ENCODE measurements around the gene NVL.

DNA sequence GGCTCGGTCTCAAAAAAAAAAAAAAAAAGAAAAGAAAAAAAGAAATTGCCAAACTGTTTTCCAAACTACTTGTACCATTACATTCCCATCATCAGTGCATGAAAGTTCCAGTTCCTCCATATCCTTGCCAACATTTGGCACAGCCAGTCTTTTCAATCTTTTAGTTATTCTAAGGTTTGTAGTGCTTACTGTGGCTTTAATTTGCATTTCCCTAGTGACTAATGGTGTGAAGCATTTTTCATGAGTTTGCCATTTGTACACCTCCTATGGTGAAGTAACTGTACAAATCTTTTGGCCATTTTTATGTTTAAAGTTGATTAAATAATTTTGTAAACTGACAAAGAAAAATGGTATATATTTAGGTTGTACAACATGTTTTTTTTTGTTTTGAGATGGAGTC, 76.3 kb downstream of the NVL start:
- TF ChIP-seq, protein P1, sequence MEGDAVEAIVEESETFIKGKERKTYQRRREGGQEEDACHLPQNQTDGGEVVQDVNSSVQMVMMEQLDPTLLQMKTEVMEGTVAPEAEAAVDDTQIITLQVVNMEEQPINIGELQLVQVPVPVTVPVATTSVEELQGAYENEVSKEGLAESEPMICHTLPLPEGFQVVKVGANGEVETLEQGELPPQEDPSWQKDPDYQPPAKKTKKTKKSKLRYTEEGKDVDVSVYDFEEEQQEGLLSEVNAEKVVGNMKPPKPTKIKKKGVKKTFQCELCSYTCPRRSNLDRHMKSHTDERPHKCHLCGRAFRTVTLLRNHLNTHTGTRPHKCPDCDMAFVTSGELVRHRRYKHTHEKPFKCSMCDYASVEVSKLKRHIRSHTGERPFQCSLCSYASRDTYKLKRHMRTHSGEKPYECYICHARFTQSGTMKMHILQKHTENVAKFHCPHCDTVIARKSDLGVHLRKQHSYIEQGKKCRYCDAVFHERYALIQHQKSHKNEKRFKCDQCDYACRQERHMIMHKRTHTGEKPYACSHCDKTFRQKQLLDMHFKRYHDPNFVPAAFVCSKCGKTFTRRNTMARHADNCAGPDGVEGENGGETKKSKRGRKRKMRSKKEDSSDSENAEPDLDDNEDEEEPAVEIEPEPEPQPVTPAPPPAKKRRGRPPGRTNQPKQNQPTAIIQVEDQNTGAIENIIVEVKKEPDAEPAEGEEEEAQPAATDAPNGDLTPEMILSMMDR (IDR thresholded peaks at IDR 0.05; ENCODE audit: borderline replicate concordance, extremely low read depth, low read length, poor library complexity, severe bottlenecking) = no peak
- TF ChIP-seq EZH2 (IDR thresholded peaks at IDR 0.05; ENCODE audit: borderline replicate concordance, low read depth, low read length, severe bottlenecking) = no peak

Data from DND-41 (cell line).